ENCODE measurements around the gene GALNS. TPM values are rescaled to one million over a fixed set of nuclear protein-coding genes. Genes with fewer than 3 reads are reported as not detected.

The GALNS gene
- total RNA-seq, 1 experiment from 2014 or later: 29.5 TPM

- ChIA-PET CTCF (no interaction called here), POLR2A (no interaction called here)
- Mint-ChIP-seq H3K36me3 (no peaks in the 10 kb centered on the region), H3K27me3 (ENCODE audit: low read depth) (no peaks in the 10 kb centered on the region), H3K27ac (no peak overlapping the region), H3K9me3 (no peaks in the 10 kb centered on the region), H3K4me3 (no peak overlapping the region), H3K4me1 (peaks cover 2% of the 10 kb centered on the region; the same call in 1 of the 2 replicates)
- DNase-seq (ENCODE audit: low spot score): no peak
- no peak for ATAC-seq
- TF ChIP-seq, protein P1, sequence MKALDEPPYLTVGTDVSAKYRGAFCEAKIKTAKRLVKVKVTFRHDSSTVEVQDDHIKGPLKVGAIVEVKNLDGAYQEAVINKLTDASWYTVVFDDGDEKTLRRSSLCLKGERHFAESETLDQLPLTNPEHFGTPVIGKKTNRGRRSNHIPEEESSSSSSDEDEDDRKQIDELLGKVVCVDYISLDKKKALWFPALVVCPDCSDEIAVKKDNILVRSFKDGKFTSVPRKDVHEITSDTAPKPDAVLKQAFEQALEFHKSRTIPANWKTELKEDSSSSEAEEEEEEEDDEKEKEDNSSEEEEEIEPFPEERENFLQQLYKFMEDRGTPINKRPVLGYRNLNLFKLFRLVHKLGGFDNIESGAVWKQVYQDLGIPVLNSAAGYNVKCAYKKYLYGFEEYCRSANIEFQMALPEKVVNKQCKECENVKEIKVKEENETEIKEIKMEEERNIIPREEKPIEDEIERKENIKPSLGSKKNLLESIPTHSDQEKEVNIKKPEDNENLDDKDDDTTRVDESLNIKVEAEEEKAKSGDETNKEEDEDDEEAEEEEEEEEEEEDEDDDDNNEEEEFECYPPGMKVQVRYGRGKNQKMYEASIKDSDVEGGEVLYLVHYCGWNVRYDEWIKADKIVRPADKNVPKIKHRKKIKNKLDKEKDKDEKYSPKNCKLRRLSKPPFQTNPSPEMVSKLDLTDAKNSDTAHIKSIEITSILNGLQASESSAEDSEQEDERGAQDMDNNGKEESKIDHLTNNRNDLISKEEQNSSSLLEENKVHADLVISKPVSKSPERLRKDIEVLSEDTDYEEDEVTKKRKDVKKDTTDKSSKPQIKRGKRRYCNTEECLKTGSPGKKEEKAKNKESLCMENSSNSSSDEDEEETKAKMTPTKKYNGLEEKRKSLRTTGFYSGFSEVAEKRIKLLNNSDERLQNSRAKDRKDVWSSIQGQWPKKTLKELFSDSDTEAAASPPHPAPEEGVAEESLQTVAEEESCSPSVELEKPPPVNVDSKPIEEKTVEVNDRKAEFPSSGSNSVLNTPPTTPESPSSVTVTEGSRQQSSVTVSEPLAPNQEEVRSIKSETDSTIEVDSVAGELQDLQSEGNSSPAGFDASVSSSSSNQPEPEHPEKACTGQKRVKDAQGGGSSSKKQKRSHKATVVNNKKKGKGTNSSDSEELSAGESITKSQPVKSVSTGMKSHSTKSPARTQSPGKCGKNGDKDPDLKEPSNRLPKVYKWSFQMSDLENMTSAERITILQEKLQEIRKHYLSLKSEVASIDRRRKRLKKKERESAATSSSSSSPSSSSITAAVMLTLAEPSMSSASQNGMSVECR (CRISPR knock-in tag; IDR thresholded peaks at IDR 0.05; ENCODE audit: borderline replicate concordance): no peak
- no peak for TF ChIP-seq ATF6 (CRISPR knock-in tag; IDR thresholded peaks at IDR 0.05)
- TF ChIP-seq ATF2 (CRISPR knock-in tag; IDR thresholded peaks at IDR 0.05; ENCODE audit: borderline replicate concordance, low read depth): no peak
- no peak for TF ChIP-seq NFYB (CRISPR knock-in tag; conservative IDR thresholded peaks at IDR 0.05; ENCODE audit: low read depth)
- no peak for TF ChIP-seq NR3C1 (CRISPR knock-in tag; conservative IDR thresholded peaks at IDR 0.05; ENCODE audit: low read depth)
- no peak for TF ChIP-seq FOXP4 (CRISPR knock-in tag; IDR thresholded peaks at IDR 0.05)
- TF ChIP-seq NFE2L1 (CRISPR knock-in tag; IDR thresholded peaks at IDR 0.05): no peak
- no peak for TF ChIP-seq ZNF121 (CRISPR knock-in tag; IDR thresholded peaks at IDR 0.05)
- no peak for TF ChIP-seq RELA (CRISPR knock-in tag; IDR thresholded peaks at IDR 0.05; ENCODE audit: borderline replicate concordance)
- no peak for TF ChIP-seq ELF4 (CRISPR knock-in tag; IDR thresholded peaks at IDR 0.05; ENCODE audit: low read depth)
- TF ChIP-seq, protein P2, sequence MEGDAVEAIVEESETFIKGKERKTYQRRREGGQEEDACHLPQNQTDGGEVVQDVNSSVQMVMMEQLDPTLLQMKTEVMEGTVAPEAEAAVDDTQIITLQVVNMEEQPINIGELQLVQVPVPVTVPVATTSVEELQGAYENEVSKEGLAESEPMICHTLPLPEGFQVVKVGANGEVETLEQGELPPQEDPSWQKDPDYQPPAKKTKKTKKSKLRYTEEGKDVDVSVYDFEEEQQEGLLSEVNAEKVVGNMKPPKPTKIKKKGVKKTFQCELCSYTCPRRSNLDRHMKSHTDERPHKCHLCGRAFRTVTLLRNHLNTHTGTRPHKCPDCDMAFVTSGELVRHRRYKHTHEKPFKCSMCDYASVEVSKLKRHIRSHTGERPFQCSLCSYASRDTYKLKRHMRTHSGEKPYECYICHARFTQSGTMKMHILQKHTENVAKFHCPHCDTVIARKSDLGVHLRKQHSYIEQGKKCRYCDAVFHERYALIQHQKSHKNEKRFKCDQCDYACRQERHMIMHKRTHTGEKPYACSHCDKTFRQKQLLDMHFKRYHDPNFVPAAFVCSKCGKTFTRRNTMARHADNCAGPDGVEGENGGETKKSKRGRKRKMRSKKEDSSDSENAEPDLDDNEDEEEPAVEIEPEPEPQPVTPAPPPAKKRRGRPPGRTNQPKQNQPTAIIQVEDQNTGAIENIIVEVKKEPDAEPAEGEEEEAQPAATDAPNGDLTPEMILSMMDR (IDR thresholded peaks at IDR 0.05): no peak
- TF ChIP-seq NR2C2 (CRISPR knock-in tag; IDR thresholded peaks at IDR 0.05): no peak
- TF ChIP-seq ZNF317 (CRISPR knock-in tag; IDR thresholded peaks at IDR 0.05; ENCODE audit: borderline replicate concordance, low read depth): no peak
These were observed 46.5 kb upstream of the GALNS start for GRCh38 chr16:88903267-88903666.

DNA sequence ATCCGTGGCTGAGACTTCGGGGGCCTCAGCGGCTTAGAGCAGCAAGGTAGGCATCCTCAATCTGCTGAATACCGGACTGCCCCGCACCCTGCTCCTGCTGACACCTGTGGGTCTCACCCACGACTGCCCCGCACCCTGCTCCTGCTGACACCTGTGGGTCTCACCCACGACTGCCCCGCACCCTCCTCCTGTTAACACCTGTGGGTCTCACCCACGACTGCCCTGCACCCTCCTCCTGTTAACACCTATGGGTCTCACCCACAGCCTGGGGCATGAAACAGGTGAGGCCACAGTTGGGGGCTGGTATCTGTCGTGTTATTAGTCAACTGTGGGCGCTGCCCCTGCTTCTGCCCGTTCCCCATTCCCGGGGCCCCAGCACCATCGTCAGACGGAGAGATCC, 46.0 kb upstream of the GALNS start:
- Mint-ChIP-seq H3K4me1 (peaks cover 2% of the 10 kb centered on the region; the same call in 1 of the 2 replicates), H3K36me3 (no peaks in the 10 kb centered on the region), H3K4me3 (no peak overlapping the region), H3K27me3 (ENCODE audit: low read depth) (no peaks in the 10 kb centered on the region), H3K9me3 (no peaks in the 10 kb centered on the region), H3K27ac (peak overlapping the region; percentile 57; the same call in 1 of the 2 replicates)
- DNase-seq (ENCODE audit: low spot score) (no peak), ATAC-seq (no peak)
- ChIA-PET CTCF (no interaction called here), POLR2A (no interaction called here)
- no peak for TF ChIP-seq GRHL2 (CRISPR knock-in tag; IDR thresholded peaks at IDR 0.05; ENCODE audit: insufficient replicate concordance, severe bottlenecking)
- TF ChIP-seq FOXK1 (CRISPR knock-in tag; IDR thresholded peaks at IDR 0.05): no peak
- TF ChIP-seq, protein P3, sequence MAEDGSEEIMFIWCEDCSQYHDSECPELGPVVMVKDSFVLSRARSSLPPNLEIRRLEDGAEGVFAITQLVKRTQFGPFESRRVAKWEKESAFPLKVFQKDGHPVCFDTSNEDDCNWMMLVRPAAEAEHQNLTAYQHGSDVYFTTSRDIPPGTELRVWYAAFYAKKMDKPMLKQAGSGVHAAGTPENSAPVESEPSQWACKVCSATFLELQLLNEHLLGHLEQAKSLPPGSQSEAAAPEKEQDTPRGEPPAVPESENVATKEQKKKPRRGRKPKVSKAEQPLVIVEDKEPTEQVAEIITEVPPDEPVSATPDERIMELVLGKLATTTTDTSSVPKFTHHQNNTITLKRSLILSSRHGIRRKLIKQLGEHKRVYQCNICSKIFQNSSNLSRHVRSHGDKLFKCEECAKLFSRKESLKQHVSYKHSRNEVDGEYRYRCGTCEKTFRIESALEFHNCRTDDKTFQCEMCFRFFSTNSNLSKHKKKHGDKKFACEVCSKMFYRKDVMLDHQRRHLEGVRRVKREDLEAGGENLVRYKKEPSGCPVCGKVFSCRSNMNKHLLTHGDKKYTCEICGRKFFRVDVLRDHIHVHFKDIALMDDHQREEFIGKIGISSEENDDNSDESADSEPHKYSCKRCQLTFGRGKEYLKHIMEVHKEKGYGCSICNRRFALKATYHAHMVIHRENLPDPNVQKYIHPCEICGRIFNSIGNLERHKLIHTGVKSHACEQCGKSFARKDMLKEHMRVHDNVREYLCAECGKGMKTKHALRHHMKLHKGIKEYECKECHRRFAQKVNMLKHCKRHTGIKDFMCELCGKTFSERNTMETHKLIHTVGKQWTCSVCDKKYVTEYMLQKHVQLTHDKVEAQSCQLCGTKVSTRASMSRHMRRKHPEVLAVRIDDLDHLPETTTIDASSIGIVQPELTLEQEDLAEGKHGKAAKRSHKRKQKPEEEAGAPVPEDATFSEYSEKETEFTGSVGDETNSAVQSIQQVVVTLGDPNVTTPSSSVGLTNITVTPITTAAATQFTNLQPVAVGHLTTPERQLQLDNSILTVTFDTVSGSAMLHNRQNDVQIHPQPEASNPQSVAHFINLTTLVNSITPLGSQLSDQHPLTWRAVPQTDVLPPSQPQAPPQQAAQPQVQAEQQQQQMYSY (CRISPR knock-in tag; IDR thresholded peaks at IDR 0.05): no peak
- TF ChIP-seq ZNF396 (CRISPR knock-in tag; IDR thresholded peaks at IDR 0.05; ENCODE audit: borderline replicate concordance): no peak
